Measurements from ENCODE around the gene LATS2.

DNA sequence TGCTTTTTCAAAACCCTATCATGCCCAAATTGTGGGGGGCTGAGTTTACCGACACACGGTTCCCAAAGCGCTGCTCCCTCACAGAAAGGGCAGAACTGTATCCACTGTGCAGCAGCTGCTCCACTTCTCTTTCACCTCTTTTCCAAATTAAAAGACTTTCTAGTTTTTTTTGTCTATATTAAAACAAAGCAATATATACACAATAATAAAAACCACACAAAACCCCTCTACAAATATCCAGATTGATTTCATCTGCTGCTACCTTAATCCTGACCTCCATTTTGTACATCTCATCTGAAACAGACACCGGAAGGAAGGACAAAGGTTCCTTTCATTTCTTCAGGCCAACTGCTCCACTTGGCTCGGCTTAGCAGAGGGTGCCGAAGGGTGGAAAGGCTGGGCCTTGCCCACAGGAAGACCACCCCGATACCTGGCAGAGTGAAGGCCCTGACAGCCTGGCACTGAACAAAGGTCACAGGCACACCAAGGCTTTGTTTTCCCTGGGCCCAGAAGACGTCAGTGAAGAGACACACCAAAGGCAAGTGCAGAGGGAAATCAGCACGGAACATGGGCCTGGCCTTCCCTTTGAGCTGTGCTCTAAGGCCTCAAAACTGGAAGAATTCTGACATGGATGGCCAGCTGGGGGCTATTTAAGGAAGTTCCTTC lies 71.6 kb downstream of the LATS2 start:
- TF ChIP-seq, protein P1, sequence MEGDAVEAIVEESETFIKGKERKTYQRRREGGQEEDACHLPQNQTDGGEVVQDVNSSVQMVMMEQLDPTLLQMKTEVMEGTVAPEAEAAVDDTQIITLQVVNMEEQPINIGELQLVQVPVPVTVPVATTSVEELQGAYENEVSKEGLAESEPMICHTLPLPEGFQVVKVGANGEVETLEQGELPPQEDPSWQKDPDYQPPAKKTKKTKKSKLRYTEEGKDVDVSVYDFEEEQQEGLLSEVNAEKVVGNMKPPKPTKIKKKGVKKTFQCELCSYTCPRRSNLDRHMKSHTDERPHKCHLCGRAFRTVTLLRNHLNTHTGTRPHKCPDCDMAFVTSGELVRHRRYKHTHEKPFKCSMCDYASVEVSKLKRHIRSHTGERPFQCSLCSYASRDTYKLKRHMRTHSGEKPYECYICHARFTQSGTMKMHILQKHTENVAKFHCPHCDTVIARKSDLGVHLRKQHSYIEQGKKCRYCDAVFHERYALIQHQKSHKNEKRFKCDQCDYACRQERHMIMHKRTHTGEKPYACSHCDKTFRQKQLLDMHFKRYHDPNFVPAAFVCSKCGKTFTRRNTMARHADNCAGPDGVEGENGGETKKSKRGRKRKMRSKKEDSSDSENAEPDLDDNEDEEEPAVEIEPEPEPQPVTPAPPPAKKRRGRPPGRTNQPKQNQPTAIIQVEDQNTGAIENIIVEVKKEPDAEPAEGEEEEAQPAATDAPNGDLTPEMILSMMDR (IDR thresholded peaks at IDR 0.05) = no peak
- TF ChIP-seq POLR2A (IDR thresholded peaks at IDR 0.05) = no peak
